GDM1 (cell line): ENCODE measurements around the gene TEKT2.

ENCODE experiments used
- DNase-seq: peaks from one replicate; lab custom pipeline; 2025; lab: John Stamatoyannopoulos, UW

The TEKT2 gene

GRCh38 chr1:36083635-36084496 is at the start of gene TEKT2:
Gene TEKT2 (plus strand): TSS chr1:36084094. CDS start chr1:36084922, 828 bp downstream.
- no peak for DNase-seq

- peak; percentile 24 for DNase-seq
Measured at GRCh38 chr1:36034692-36035091, 49.2 kb upstream of the TEKT2 start.

GRCh38 chr1:36035154-36035553 is 48.7 kb upstream of the TEKT2 start:
- DNase-seq, result no peak

GRCh38 chr1:36040238-36040637 is 43.7 kb upstream of the TEKT2 start:
- no peak for DNase-seq

GRCh38 chr1:36051821-36052220 is 32.1 kb upstream of the TEKT2 start:
- DNase-seq, result no peak

GRCh38 chr1:36053978-36054377 is 29.9 kb upstream of the TEKT2 start:
- DNase-seq, result no peak

GRCh38 chr1:36055706-36056105 is 28.2 kb upstream of the TEKT2 start:
- no peak for DNase-seq

GRCh38 chr1:36062315-36062714 is 21.6 kb upstream of the TEKT2 start:
- DNase-seq, result no peak

- no peak for DNase-seq
Measured at GRCh38 chr1:36067871-36068270, 16.0 kb upstream of the TEKT2 start.

GRCh38 chr1:36068866-36069265 is 15.0 kb upstream of the TEKT2 start:
- DNase-seq, result no peak

GRCh38 chr1:36070349-36070748 is 13.5 kb upstream of the TEKT2 start:
- DNase-seq, result no peak

GRCh38 chr1:36076979-36077573 is 6.8 kb upstream of the TEKT2 start:
- DNase-seq, result no peak

- no peak for DNase-seq
Measured at GRCh38 chr1:36080236-36080635, 3.7 kb upstream of the TEKT2 start.

- no peak for DNase-seq
Measured at GRCh38 chr1:36080801-36081200, 3.1 kb upstream of the TEKT2 start.

- no peak for DNase-seq
Measured at GRCh38 chr1:36081926-36082485, 1.9 kb upstream of the TEKT2 start.

GRCh38 chr1:36083219-36083618 is 675 bp upstream of the TEKT2 start:
- no peak for DNase-seq

GRCh38 chr1:36084497-36085115 is 712 bp downstream of the TEKT2 start:
- no peak for DNase-seq

GRCh38 chr1:36085126-36085525 is 1.2 kb downstream of the TEKT2 start:
- no peak for DNase-seq

- DNase-seq, result no peak
Measured at GRCh38 chr1:36085686-36086526, 2.0 kb downstream of the TEKT2 start.

- DNase-seq, result no peak
Measured at GRCh38 chr1:36086529-36087232, 2.8 kb downstream of the TEKT2 start.
